Hepatocyte (in vitro differentiated cells): ENCODE data around the gene EARS2. TPM values are rescaled to one million over a fixed set of nuclear protein-coding genes. Genes with fewer than 3 reads are reported as not detected.

Source experiments
- DNase-seq: peaks from one replicate; pipeline ENCODE4 v3.0.0-alpha.2; 2016; ENCODE audit warnings: low spot score
- H2AFZ ChIP-seq: fragments of 200-600 bp; sonication (generic); 2 replicates; pipeline ENCODE4 v1.6.0; 2016; ENCODE audit warnings: antibody characterized with exemption, mild to moderate bottlenecking
- H3K27ac ChIP-seq: fragments of 200-600 bp; sonication (generic); 2 replicates; pipeline ENCODE4 v1.5.1; 2016; ENCODE audit warnings: mild to moderate bottlenecking
- H3K27me3 ChIP-seq: fragments of 200-600 bp; sonication (generic); 2 replicates; pipeline ENCODE4 v1.6.1; 2016
- H3K36me3 ChIP-seq: fragments of 200-600 bp; sonication (generic); replicated peaks from 2 replicates; pipeline ENCODE4 v1.5.1; 2016; ENCODE audit warnings: low read depth; ENCODE audit not compliant: insufficient read depth
- H3K4me1 ChIP-seq: fragments of 200-600 bp; sonication (generic); 2 replicates; pipeline ENCODE4 v1.5.1; 2016; ENCODE audit warnings: mild to moderate bottlenecking, moderate library complexity; ENCODE audit not compliant: insufficient read depth
- H3K4me2 ChIP-seq: fragments of 200-600 bp; sonication (generic); 2 replicates; pipeline ENCODE4 v1.6.0; 2016
- H3K4me3 ChIP-seq: fragments of 200-600 bp; sonication (generic); 2 replicates; pipeline ENCODE4 v1.5.1; 2016; ENCODE audit warnings: mild to moderate bottlenecking
- H3K79me2 ChIP-seq: fragments of 200-600 bp; sonication (generic); 2 replicates; pipeline ENCODE4 v1.6.0; 2017; ENCODE audit warnings: mild to moderate bottlenecking
- H3K9me2 ChIP-seq: fragments of 200-600 bp; sonication (generic); replicated peaks from 2 replicates; pipeline ENCODE4 v1.6.0; 2017; ENCODE audit warnings: mild to moderate bottlenecking; ENCODE audit not compliant: insufficient read depth
- H3K9me3 ChIP-seq: fragments of 200-600 bp; sonication (generic); 2 replicates; pipeline ENCODE4 v1.5.1; 2016; ENCODE audit warnings: low read depth, mild to moderate bottlenecking
- H4K20me1 ChIP-seq: fragments of 200-600 bp; sonication (generic); 2 replicates; pipeline ENCODE4 v1.6.0; 2016; ENCODE audit warnings: mild to moderate bottlenecking; ENCODE audit not compliant: insufficient read depth, poor library complexity, severe bottlenecking
- CTCF ChIP-seq: fragments of 200-600 bp; sonication (generic); IDR thresholded peaks from 2 replicates; pipeline ENCODE4 v1.5.1; 2016; ENCODE audit warnings: antibody characterized with exemption, mild to moderate bottlenecking; ENCODE audit not compliant: poor library complexity
- EZH2 ChIP-seq: fragments of 200-600 bp; sonication (generic); IDR thresholded peaks from 2 replicates; pipeline ENCODE4 v1.6.1; 2016; ENCODE audit warnings: antibody characterized with exemption, mild to moderate bottlenecking, borderline replicate concordance
- EZH2phosphoT487 ChIP-seq: fragments of 200-600 bp; sonication (generic); IDR thresholded peaks from one replicate; pipeline ENCODE4 v1.6.1; 2018; ENCODE audit warnings: antibody characterized with exemption, mild to moderate bottlenecking, low read depth, moderate library complexity; ENCODE audit not compliant: unreplicated experiment, severe bottlenecking
- WGBS: methylation state at CpG from one replicate; pipeline ENCODE4 v1.1.6; 2016; ENCODE audit warnings: low lambda C conversion rate; ENCODE audit errors: missing lambda C conversion rate; 5-methylcytosine and 5-hydroxymethylcytosine counted together
- polyA plus RNA-seq: library from polyadenylated mRNA; unstranded; fragments of >200 nt; fragmentation: Nextera tagmentation; extraction: Ambion mirVana; gene quantifications from 2 replicates; pipeline ENCODE4 v1.2.1, GENCODE V29; 2016
- total RNA-seq: library from RNA; depleted of rRNA; stranded (reverse); fragments of >200 nt; gene quantifications from 2 replicates; pipeline ENCODE4 v1.2.3, GENCODE V29; 2014

The EARS2 gene
- total and polyA plus RNA-seq, 2 experiments from 2014 or later, result 25.2 to 26.5 TPM

- Histone ChIP-seq H3K4me1 (no peaks in the 10 kb centered on the region), H3K4me3 (no peak overlapping the region), H3K4me2 (no peak overlapping the region), H3K27ac (no peak overlapping the region), H4K20me1 (peaks cover 4% of the 10 kb centered on the region), H3K27me3 (no peaks in the 10 kb centered on the region), H3K36me3 (no peaks in the 10 kb centered on the region), H3K79me2 (peaks cover 18% of the 10 kb centered on the region), H3K9me2 (no peaks in the 10 kb centered on the region), H2AFZ (no peak overlapping the region), H3K9me3 (no peaks in the 10 kb centered on the region)
- no peak for DNase-seq
- no peak for TF ChIP-seq EZH2phosphoT487
- TF ChIP-seq EZH2, result no peak
- no peak for TF ChIP-seq CTCF
- 97% methylated on average over 9 of the region's 9 CpGs for WGBS
These were observed 7.6 kb upstream of the EARS2 start for GRCh38 chr16:23564575-23565363.

DNA sequence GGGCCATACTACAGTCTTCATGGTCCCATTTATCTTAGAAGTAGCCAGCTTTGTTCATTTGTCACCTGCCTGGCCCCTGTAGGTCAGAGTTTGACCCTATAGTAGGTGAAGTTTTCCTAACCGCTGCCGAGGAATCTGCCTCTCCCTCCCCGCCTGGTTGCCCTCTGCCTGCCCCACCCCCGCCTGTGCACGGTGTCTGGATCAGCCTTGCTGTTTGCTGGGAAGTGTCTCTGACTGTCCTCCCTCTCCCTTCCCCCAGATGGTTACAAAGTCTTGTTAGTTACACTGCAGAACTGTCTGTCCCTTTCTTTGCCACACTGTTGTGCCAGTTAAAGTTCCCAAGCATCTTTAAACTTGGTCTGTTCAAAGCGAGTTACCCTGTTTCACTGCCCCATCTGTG lies 6.0 kb upstream of the EARS2 start:
- TF ChIP-seq CTCF (no peak), EZH2 (no peak), EZH2phosphoT487 (no peak)
- no peaks in the 10 kb centered on the region for H3K27me3 ChIP-seq
- no peaks in the 10 kb centered on the region for H3K36me3 ChIP-seq
- H3K79me2 ChIP-seq, result peaks cover 34% of the 10 kb centered on the region
- H3K4me2 ChIP-seq, result no peak overlapping the region
- DNase-seq, result no peak
- peaks cover 4% of the 10 kb centered on the region for H4K20me1 ChIP-seq
- no peaks in the 10 kb centered on the region for H3K9me3 ChIP-seq
- no peak overlapping the region for H3K4me3 ChIP-seq
- no peaks in the 10 kb centered on the region for H3K9me2 ChIP-seq
- no peak overlapping the region for H2AFZ ChIP-seq
- H3K27ac ChIP-seq, result no peak overlapping the region
- 93% methylated on average over 5 of the region's 6 CpGs for WGBS
- peaks cover 12% of the 10 kb centered on the region for H3K4me1 ChIP-seq

GRCh38 chr16:23562505-23562904 lies 5.4 kb upstream of the EARS2 start:
- no peaks in the 10 kb centered on the region for H3K9me3 ChIP-seq
- H4K20me1 ChIP-seq, result peaks cover 4% of the 10 kb centered on the region
- TF ChIP-seq EZH2phosphoT487 (no peak), EZH2 (no peak)
- H3K27ac ChIP-seq, result no peak overlapping the region
- DNase-seq, result no peak
- H3K4me2 ChIP-seq, result no peak overlapping the region
- no peaks in the 10 kb centered on the region for H3K27me3 ChIP-seq
- 95% methylated on average over 13 of the region's 13 CpGs for WGBS
- H3K9me2 ChIP-seq, result no peaks in the 10 kb centered on the region
- no peaks in the 10 kb centered on the region for H3K36me3 ChIP-seq
- H3K4me1 ChIP-seq, result peaks cover 12% of the 10 kb centered on the region
- H2AFZ ChIP-seq, result no peak overlapping the region
- peaks cover 39% of the 10 kb centered on the region for H3K79me2 ChIP-seq
- no peak overlapping the region for H3K4me3 ChIP-seq

DNA sequence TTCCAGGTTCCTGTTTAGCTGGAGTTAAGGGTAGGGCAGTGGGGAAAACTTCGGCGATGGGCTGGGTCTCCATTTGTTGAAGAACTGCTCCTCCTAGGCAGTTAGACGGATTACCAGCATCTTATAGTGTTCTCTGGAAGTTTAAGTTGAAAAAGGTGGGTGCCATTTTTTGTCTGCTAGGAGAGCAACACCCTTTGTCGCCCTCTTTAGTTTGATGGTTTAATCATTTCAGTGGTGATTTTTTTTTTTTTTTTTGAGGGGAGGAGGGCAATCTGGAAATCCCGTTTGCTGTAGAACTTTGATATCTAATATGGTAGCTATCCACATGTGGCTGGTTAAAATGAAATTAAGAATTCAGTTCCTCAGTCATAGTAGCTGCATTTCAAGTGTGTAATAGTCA lies 4.4 kb upstream of the EARS2 start:
- H3K9me3 ChIP-seq, result no peaks in the 10 kb centered on the region
- WGBS, result 86% methylated on average over 5 of the region's 5 CpGs
- no peak for DNase-seq

More for the DNA sequence above, 4.4 kb upstream of the EARS2 start:
- Histone ChIP-seq H2AFZ (no peak overlapping the region), H3K4me1 (peaks cover 14% of the 10 kb centered on the region), H3K27ac (no peak overlapping the region), H3K4me3 (no peak overlapping the region), H3K79me2 (peaks cover 41% of the 10 kb centered on the region), H3K9me2 (no peaks in the 10 kb centered on the region), H3K4me2 (no peak overlapping the region), H3K27me3 (no peaks in the 10 kb centered on the region), H4K20me1 (peaks cover 4% of the 10 kb centered on the region), H3K36me3 (no peaks in the 10 kb centered on the region)
- no peak for TF ChIP-seq EZH2
- TF ChIP-seq CTCF, result no peak
- no peak for TF ChIP-seq EZH2phosphoT487
